A673 (cell line): Measurements from ENCODE around the gene TCF3. TPM values are rescaled to one million over a fixed set of nuclear protein-coding genes. Genes with fewer than 3 reads are reported as not detected.

Source experiments
- BruUV-seq: library from RNA; stranded (reverse); fragments of 400-500 nt; replicated peaks from 2 replicates; lab custom pipeline; 2021; lab: Mats Ljungman, UMichigan
- CTCF ChIA-PET: fragments of 300-600 bp; sonication (Branson Sonifier 250); formaldehyde crosslinking; loops from one replicate; lab custom pipeline; 2022; ENCODE audit warnings: antibody characterized with exemption; lab: Charles Lee
- POLR2A ChIA-PET: fragments of 300-600 bp; sonication (Branson Sonifier 250); formaldehyde crosslinking; loops from one replicate; lab custom pipeline; 2022; ENCODE audit warnings: antibody characterized with exemption; ENCODE audit not compliant: low non-redundant PET; lab: Charles Lee
- DNase-seq: peaks from one replicate; pipeline ENCODE4 v3.0.0-alpha.2; 2015; ENCODE audit warnings: low spot score
- H3K27ac ChIP-seq: fragments of 200-600 bp; sonication (generic); 2 replicates; pipeline ENCODE4 v1.5.1; 2016; ENCODE audit warnings: mixed run types, low read depth, mild to moderate bottlenecking, mixed read lengths, antibody characterized with exemption, low read length; ENCODE audit not compliant: poor library complexity, severe bottlenecking
- H3K27me3 ChIP-seq: fragments of 200-600 bp; sonication (generic); replicated peaks from 2 replicates; pipeline ENCODE4 v1.6.1; 2017; ENCODE audit warnings: mixed run types, low read depth, mild to moderate bottlenecking, mixed read lengths, antibody characterized with exemption, low read length; ENCODE audit not compliant: insufficient read depth, poor library complexity
- H3K36me3 ChIP-seq: fragments of 200-600 bp; sonication (generic); 2 replicates; pipeline ENCODE4 v1.6.1; 2016; ENCODE audit warnings: mixed run types, mild to moderate bottlenecking, mixed read lengths, antibody characterized with exemption, low read length; ENCODE audit not compliant: insufficient read depth, poor library complexity, severe bottlenecking
- H3K4me1 ChIP-seq: fragments of 200-600 bp; sonication (generic); 2 replicates; pipeline ENCODE4 v1.6.1; 2017; ENCODE audit warnings: mixed run types, mild to moderate bottlenecking, mixed read lengths, antibody characterized with exemption, low read length; ENCODE audit not compliant: insufficient read depth, poor library complexity, severe bottlenecking
- H3K4me3 ChIP-seq: fragments of 200-600 bp; sonication (generic); 2 replicates; pipeline ENCODE4 v1.5.1; 2016; ENCODE audit warnings: low read depth, mixed run types, mild to moderate bottlenecking, mixed read lengths, low read length; ENCODE audit not compliant: poor library complexity, severe bottlenecking
- H3K9me3 ChIP-seq: fragments of 200-600 bp; sonication (generic); 2 replicates; pipeline ENCODE4 v1.6.1; 2016; ENCODE audit warnings: mixed run types, low read depth, mild to moderate bottlenecking, mixed read lengths, antibody characterized with exemption, low read length; ENCODE audit not compliant: poor library complexity, severe bottlenecking
- EZH2 ChIP-seq: fragments of 200-600 bp; sonication (generic); IDR thresholded peaks from 2 replicates; pipeline ENCODE4 v1.6.1; 2017; ENCODE audit warnings: borderline replicate concordance, low read depth, mild to moderate bottlenecking, mixed read lengths, antibody characterized with exemption, low read length; ENCODE audit not compliant: poor library complexity, severe bottlenecking
- intact Hi-C: fragments of 100-400 bp; cut with micrococcal nuclease; formaldehyde crosslinking; loops from one replicate; pipeline ENCODE4 v1.10.0; 2022; ENCODE audit not compliant: unreplicated experiment
- total RNA-seq: library from RNA; stranded (reverse); gene quantifications from 2 replicates; pipeline ENCODE4 v1.2.3, GENCODE V29; 2021
- TF ChIP-seq, protein P1 (sequence below): fragments of 300-800, 200-600 bp; sonication (generic); conservative IDR thresholded peaks from 2 replicates; pipeline ENCODE4 v1.5.1; 2017; ENCODE audit warnings: low read depth, mild to moderate bottlenecking, antibody characterized with exemption, low read length, moderate library complexity, mixed read lengths

The TCF3 gene
- total RNA-seq, 1 experiment from 2014 or later, result 333 TPM

DNA sequence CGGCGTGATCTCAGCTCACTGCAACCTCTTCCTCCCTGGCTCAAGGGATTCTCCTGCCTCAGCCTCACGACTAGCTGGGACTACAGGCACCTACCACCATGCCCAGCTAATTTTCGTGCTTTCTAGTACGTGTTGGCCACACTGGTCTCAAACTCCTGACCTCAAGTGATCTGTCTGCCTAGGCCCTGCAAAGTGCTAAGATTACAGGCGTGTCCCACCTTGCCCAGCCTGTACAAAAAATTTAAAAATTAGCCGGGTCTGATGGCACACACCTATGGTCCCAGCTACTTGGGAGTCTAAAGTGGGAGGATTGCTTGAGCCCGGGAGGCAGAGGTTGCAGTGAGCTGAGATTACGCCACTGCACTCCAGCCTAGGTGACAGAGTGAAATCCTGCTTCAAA, 79.6 kb downstream of the TCF3 start:
- Histone ChIP-seq H3K36me3 (peaks cover 10% of the 10 kb centered on the region), H3K4me3 (no peak overlapping the region), H3K27ac (no peak overlapping the region), H3K4me1 (no peaks in the 10 kb centered on the region), H3K27me3 (no peaks in the 10 kb centered on the region), H3K9me3 (no peaks in the 10 kb centered on the region)
- DNase-seq, result no peak
- intact Hi-C loops, result no loop called here
- TF ChIP-seq, protein P1, sequence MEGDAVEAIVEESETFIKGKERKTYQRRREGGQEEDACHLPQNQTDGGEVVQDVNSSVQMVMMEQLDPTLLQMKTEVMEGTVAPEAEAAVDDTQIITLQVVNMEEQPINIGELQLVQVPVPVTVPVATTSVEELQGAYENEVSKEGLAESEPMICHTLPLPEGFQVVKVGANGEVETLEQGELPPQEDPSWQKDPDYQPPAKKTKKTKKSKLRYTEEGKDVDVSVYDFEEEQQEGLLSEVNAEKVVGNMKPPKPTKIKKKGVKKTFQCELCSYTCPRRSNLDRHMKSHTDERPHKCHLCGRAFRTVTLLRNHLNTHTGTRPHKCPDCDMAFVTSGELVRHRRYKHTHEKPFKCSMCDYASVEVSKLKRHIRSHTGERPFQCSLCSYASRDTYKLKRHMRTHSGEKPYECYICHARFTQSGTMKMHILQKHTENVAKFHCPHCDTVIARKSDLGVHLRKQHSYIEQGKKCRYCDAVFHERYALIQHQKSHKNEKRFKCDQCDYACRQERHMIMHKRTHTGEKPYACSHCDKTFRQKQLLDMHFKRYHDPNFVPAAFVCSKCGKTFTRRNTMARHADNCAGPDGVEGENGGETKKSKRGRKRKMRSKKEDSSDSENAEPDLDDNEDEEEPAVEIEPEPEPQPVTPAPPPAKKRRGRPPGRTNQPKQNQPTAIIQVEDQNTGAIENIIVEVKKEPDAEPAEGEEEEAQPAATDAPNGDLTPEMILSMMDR, result no peak
- no peak for TF ChIP-seq EZH2
- CTCF ChIA-PET, result no interaction called here
- BruUV-seq, result no TSS peak
- POLR2A ChIA-PET, result no interaction called here

DNA sequence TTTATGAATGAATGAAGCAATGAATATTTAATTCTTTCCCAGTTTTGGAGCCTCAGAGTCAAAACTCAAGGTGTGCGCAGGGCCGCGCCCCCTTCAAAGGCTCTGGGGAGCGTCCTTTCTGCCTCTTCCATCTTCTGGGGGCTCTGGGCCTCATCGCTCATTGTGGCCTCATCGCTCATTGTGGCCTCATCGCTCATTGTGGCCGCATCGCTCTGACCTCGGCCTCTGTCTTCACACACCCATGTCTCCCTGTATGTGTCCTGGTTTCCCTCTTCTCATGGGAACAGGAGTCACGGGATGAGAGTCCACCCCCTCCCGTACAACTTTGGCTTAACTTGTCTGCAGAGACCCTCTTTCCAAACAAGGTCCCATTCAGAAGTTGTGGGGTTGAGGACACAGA, 81.1 kb downstream of the TCF3 start:
- no peak for TF ChIP-seq EZH2
- TF ChIP-seq, protein P1, result no peak
- Histone ChIP-seq H3K4me3 (no peak overlapping the region), H3K4me1 (no peaks in the 10 kb centered on the region), H3K27ac (no peak overlapping the region), H3K9me3 (no peaks in the 10 kb centered on the region), H3K36me3 (peaks cover 1% of the 10 kb centered on the region), H3K27me3 (no peaks in the 10 kb centered on the region)
- ChIA-PET CTCF (no interaction called here), POLR2A (no interaction called here)
- intact Hi-C loops, result no loop called here
- BruUV-seq, result no TSS peak
- DNase-seq, result no peak

DNA sequence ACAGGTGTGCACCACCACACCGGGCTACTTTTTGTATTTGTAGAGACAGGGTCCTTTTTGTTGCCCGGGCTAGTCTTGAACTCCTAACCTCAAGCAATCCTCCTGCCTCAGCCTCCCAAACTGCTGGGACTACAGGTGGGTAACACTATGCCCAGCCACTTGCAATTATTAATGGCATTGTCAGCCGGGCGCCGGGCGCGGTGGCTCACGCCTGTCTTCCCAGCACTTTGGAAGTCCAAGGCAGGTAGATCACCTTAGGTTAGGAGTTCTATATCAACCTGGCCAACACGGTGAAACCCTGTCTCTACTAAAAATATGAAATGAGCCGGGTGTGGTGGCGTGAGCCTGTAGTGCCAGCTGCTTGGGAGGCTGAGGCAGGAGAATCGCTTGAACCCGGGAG, 81.6 kb downstream of the TCF3 start:
- no peaks in the 10 kb centered on the region for H3K27me3 ChIP-seq
- ChIA-PET CTCF (no interaction called here), POLR2A (interaction anchor here (0.6 kb wide), 1 partner anchor 458 kb away, joined by 3 read pairs; no protein-coding TSS in a partner anchor)
- H3K9me3 ChIP-seq, result no peaks in the 10 kb centered on the region
- intact Hi-C loops, result no loop called here
- TF ChIP-seq, protein P1, result no peak
- no peak for TF ChIP-seq EZH2
- H3K4me1 ChIP-seq, result peaks cover 3% of the 10 kb centered on the region
- H3K36me3 ChIP-seq, result no peaks in the 10 kb centered on the region
- H3K27ac ChIP-seq, result no peak overlapping the region
- no peak overlapping the region for H3K4me3 ChIP-seq
- no TSS peak for BruUV-seq
- no peak for DNase-seq
